Occipital lobe (tissue), 2 donors: ENCODE measurements around the gene CAPN13. TPM values are rescaled to one million over a fixed set of nuclear protein-coding genes. Genes with fewer than 3 reads are reported as not detected.

ENCODE experiments used
- DNase-seq: peaks from one replicate; lab custom pipeline; 2025; lab: John Stamatoyannopoulos, UW
- total RNA-seq: library from RNA; depleted of rRNA; stranded (reverse); fragments of >200 nt; gene quantifications from one replicate; pipeline ENCODE4 v1.2.3, GENCODE V29; 2014

The CAPN13 gene
- total RNA-seq, 1 donor from 2014 or later: 0.16 TPM

GRCh38 chr2:30765191-30765590 is 42.1 kb downstream of the CAPN13 start:
- DNase-seq: no peak

- no peak for DNase-seq
Measured at GRCh38 chr2:30764021-30764800, 43.0 kb downstream of the CAPN13 start.

DNA sequence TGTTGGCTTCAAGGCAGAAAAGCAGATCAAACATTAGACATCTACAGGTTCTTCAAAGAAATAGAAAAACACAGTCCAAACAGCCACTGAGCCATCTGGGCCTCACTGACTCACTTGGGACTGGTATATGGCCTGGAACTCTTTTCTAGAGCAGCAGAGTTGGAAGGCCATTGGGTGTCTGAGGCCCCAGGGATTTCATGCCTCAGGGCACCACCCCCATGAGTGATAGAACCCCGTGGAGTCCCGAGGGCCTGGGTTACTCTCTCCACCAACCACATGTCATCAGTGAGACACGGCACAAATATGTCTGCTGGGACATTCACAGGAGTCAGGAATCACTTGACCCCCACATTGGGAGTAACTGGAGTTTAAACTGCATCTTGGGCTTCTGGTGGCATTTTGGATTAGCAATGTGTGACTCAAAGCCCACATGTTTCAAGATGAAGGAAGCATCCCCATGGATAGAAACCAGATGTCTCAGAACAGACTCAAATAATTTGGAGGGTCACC is 44.0 kb downstream of the CAPN13 start:
- DNase-seq: no peak

DNA sequence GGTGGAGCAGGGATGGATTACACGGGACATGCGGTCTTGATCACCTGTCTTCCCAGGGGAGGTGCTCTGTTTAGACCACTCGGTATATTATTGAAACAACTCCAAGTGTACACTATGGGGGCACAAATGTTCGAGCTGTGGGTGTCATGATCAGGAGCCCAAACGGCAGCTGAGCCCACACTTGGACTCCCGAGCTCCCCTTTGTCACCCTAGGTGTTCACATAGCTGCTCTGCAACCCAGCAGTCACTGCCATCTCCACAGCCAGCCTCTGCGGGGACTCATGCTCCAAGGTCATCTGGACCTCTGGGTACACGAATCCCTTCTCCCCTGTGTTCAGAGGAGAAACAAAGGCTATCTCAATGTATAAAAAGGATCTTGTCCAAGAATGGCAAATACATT is 46.0 kb downstream of the CAPN13 start:
- DNase-seq: no peak

GRCh38 chr2:30759481-30759880 is 47.8 kb downstream of the CAPN13 start:
- DNase-seq: no peak

DNA sequence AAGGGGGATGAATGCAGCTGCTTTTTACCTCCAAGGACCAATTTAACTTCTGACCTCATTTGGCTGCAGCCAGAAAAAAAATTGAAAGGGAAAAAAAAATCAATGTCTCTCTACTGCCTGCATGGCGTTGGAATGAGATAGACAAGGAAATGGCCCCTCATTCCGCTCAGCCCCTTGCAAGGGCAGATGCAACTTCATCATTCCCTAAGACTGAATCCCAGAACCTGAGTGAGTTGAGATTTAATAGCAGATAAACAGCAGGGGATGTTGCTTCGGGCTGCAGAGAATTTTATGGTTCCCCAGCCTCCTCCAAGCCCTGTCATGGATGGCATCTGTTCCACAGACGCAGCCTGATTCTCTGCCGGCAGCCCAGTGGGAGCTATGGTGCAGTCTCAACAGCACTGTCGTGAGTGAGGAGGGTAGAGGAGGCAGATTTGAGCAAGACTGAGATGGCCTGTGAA is 49.0 kb downstream of the CAPN13 start:
- DNase-seq: no peak

GRCh38 chr2:30757749-30758148 is 49.5 kb downstream of the CAPN13 start:
- DNase-seq: no peak

DNA sequence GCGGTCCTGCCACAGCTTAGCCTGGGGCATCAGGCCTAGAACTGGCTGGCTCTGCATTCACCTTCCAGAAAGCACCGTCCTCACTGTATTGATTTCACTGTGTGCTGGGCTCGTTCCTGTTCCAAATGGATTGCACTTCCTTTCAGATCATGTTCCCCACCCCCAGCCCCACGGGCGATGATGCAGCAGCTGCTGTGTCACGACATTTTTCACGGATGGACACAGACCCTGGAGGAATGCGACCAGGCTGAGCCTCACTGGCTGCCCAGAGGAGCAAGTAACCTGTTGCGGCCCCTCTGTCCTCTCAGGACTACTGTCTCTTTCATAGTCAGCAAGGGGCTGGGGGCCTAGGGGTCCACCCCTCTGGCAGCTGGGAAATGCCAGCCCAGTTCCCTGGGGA is 50.3 kb downstream of the CAPN13 start:
- DNase-seq: no peak

DNA sequence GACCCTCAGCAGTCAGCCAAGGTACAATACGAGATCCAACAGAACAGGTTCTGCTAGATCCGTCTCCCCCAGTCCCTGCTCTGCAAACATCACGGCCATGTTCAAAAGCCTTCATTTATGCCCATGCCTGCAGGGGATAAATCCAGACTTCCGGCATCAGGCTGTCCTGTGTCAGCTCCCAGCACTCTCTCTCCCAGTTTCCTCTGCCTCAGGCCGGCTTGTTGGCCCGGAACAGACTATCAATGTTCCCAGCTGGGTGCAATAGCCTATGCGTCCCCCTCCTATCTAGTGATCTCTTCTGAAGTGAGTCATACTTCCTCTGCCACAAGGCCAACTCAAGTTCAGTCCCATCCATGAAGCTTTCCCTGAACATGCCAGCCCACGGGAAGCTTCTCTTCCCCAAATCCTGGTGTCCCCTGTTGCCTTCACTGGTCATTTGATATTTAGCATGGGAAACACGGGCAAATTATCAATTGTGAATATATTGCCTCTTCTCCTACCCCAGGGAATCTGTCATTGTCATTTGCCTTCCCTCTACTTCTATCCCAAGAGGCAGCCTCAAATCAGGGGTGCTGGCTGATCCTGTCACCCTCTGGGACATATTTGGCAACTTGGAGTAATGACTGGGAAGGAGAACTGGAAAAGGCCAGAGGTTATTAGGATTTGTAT is 51.1 kb downstream of the CAPN13 start:
- no peak for DNase-seq

DNA sequence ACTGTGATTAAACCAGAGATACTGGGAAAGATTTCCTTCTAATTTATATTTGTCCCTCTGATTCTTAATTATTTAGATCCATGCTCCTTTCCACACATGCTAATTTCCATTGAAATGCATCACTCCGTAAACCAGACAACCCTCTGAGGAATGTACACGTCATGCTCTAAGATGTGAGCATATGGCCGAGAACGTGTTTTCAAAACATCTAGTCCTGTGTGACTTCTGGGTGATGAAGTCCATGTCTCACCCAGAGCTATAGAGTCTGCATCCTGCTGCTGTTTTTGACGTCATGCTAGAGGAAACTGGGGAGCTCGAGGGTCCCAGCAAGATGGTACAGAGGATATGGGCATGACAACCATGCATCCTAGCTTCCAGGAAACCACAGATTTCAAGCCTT is 53.6 kb downstream of the CAPN13 start:
- DNase-seq: no peak

DNA sequence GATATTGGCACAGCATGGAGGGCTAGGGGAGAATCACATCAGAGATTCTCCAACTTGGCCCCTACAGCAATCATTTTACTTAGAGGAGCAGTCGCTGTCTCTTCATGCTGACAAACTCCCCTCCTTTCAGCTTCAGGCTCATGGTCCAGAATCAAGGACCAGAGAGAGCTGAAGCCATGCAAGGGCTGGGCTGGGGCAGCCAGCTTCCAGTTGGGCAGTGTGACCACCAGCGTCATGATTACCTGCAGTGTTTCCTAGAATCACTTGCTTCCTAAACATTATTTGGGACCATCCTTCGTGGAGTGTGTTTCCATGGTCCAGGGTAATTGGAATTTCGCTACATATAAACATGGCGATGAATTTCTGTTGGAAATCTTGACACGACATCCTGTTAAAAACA is 54.4 kb downstream of the CAPN13 start:
- DNase-seq: no peak

- DNase-seq: no peak
Measured at GRCh38 chr2:30747206-30747605, 60.0 kb downstream of the CAPN13 start.

- DNase-seq: no peak
Measured at GRCh38 chr2:30744823-30745222, 62.4 kb downstream of the CAPN13 start.

GRCh38 chr2:30741576-30741975 is 65.7 kb downstream of the CAPN13 start:
- no peak for DNase-seq

DNA sequence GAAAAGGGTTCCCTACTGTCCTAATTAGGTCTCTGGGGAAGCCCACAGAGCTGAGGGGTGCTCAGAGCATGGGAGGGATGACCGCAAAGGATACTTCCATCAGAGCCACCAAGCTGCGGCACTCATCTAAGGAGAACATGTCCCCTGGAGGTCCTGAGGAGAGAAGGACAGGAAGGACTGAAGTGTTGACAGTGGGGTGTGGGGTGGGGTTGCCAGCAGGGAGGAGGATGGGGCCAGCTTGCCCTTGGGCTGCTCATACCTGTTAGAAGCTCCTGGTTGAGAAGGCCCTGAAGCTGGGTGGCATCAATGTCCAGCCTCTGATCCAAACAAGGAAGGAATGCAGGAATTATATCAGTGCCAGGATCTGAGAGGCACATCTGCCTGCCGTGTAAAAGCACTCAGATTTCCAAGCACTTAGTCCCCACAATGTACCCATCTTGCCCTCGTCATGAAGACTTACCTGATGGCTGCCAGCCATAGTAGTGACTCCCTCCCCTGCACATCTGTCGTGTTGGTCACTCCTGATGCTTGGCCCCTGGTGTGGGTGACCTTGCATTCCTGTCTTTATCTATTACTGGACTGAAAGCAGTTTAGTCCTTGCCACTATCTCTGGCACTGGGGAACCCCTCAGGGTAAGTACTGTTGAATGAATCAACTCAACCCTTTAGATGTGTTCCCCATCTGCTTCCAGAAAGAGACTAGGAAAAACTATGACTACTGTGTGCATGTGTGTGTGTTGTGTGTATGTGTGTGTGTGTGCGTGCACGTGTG is 68.9 kb downstream of the CAPN13 start:
- no peak for DNase-seq

GRCh38 chr2:30737326-30737610 is 70.0 kb downstream of the CAPN13 start:
- DNase-seq: no peak

DNA sequence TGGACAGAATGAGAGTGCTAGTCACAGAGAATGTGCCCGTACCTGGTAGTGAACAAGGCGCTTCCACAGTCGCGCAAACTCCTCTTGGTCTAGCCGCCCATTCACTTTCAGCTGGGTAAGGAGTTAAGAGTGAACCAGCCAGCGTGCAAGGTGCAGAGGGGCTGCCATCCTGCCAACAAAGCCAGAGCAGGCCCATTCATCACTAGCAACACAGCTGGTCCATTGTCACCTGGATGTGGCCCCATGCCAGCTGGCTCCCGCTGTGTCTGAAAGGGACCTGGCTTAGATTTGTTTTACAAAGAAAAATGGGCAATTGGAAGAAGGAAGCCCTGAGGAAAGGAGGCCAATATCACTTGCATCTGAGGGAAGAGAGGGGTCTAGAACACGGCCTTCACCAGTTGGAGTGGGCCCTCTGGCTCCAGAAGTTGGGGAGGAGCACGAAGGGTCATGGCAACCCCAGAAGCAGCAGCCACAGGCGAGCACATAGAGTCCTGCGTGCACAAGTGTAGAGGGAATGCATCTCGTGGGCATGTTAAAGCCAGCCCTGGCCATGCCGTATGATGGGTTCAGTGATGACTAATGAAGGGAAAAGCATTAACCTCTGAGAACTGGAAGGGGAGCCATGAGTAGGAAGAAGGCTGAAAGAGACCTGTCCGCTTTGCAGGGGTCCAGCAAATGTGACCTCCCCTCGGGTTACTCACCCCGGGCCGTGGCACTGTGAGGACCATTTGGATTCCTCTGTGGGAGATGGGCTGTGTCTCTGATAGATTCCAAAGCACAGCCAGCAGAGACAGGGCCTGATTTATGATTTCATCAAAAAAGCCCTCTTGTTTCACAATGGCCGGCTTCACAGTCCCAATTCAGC is 70.6 kb downstream of the CAPN13 start:
- DNase-seq: no peak

DNA sequence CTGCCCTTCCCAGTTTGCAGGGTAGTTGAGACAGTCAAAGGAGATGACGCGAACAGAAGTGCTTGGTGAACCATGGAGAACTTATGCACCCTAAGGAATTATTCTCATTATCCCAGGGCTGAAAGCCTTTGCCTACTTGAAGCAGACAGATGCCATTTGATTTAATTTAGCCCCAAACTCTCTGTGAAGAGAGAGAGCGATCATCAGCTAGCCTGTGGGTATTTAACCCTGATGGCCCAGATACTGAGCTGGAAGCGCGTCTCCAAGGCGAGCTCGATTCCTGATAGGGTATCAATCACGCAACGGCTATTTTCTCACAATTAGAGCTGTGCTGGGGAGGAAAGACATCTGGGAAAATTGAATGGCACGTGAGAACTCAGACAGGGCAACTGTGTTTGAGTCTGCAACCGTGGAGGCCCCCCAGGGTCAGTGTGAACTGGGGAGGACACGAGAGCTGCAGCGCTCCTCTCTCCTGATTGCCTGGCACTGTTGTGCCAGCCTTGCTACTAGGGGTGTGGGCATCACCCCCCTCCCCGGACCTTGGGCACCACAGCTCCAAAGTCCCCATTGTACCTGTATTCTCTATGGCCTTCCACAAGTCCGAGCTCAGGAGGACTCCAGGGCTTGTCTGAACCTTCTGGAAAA is 73.2 kb downstream of the CAPN13 start:
- DNase-seq: no peak

DNA sequence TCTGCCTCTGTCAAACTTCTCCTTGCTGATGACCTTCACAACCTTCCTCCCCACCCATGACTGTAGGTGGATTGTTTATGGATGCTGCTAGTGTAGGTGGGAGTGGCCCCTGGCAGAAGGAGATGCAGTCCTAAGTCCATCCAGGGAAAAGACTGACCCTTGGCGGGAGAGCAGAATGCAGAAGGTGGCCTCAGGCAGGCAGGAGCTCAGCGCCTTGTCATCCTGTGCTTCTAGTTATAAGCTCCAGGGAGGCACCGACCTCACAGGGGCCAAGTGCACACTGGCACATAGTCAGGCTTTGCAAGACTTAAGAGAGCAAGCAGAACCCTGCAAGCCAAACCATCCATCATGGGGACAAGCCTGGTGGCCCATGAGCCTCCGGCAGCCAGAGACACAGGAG is 74.4 kb downstream of the CAPN13 start:
- no peak for DNase-seq

- DNase-seq: no peak
Measured at GRCh38 chr2:30732376-30732775, 74.9 kb downstream of the CAPN13 start.

DNA sequence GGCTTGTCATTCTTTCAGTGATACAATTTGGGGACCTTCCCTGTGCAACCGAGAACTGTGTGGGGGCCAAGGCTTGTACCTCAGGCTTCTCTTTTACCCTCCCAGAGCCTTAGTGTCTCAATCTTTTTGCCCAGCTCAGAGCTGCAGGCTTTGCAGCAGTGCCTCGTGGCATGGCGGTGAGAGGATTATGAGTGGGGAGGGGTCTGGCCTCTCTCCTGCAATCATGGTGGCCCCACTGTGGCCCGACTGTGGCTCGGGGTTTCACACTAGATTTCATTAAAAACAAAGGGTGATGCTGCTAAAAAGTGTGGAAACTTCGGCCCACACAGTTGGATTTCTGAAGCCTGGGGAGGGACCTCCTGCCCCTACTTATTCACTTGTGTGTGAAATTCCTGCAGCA is 75.5 kb downstream of the CAPN13 start:
- no peak for DNase-seq
